HepG2 (cell line): ENCODE data around the gene EI24. TPM values are rescaled to one million over a fixed set of nuclear protein-coding genes. Genes with fewer than 3 reads are reported as not detected.

ENCODE experiments used
- ADNP ChIP-seq: sonication (generic); formaldehyde crosslinking; IDR thresholded peaks from 2 replicates; pipeline ENCODE4 v1.4.0; 2020; ENCODE audit warnings: missing genetic modification reagents
- CBX5 ChIP-seq: sonication (generic); formaldehyde crosslinking; IDR thresholded peaks from 2 replicates; pipeline ENCODE4 v1.4.0; 2020; ENCODE audit warnings: missing genetic modification reagents, borderline replicate concordance
- MEF2D ChIP-seq: sonication (generic); formaldehyde crosslinking; IDR thresholded peaks from 2 replicates; pipeline ENCODE4 v1.5.1; 2020; ENCODE audit warnings: mild to moderate bottlenecking, missing genetic modification reagents
- MIER3 ChIP-seq: IDR thresholded peaks from 2 replicates; pipeline ENCODE4 v1.6.1; 2016; ENCODE audit warnings: missing compliant biosample characterization, borderline replicate concordance
- PHB2 ChIP-seq: fragments of 450-650 bp; IDR thresholded peaks from 2 replicates; pipeline ENCODE4 v1.6.1; 2018; ENCODE audit not compliant: partially characterized antibody
- SIX1 ChIP-seq: sonication (generic); formaldehyde crosslinking; IDR thresholded peaks from 2 replicates; pipeline ENCODE4 v1.4.0; 2020; ENCODE audit warnings: missing genetic modification reagents, borderline replicate concordance
- TBX2 ChIP-seq: sonication (generic); formaldehyde crosslinking; IDR thresholded peaks from 2 replicates; pipeline ENCODE4 v1.5.0; 2020; ENCODE audit warnings: missing genetic modification reagents, mild to moderate bottlenecking, borderline replicate concordance
- ZNF550 ChIP-seq: sonication (generic); formaldehyde crosslinking; IDR thresholded peaks from 2 replicates; pipeline ENCODE4 v1.4.0; 2020; ENCODE audit warnings: mild to moderate bottlenecking, missing genetic modification reagents, borderline replicate concordance
- ZNF737 ChIP-seq: sonication (generic); formaldehyde crosslinking; IDR thresholded peaks from 2 replicates; pipeline ENCODE4 v1.5.0; 2020; ENCODE audit warnings: missing genetic modification reagents, mild to moderate bottlenecking, borderline replicate concordance
- ZSCAN31 ChIP-seq: sonication (generic); formaldehyde crosslinking; IDR thresholded peaks from 2 replicates; pipeline ENCODE4 v1.5.0; 2020; ENCODE audit warnings: low read depth, mild to moderate bottlenecking, missing genetic modification reagents
- polyA plus RNA-seq, 8 experiments: library from polyadenylated mRNA; depleted of rRNA in 3 of 8; stranded (reverse) in 7 of 8; unstranded in 1 of 8; fragments of >200 nt; fragmentation: Illumina TruSeq in 4 of 8; extraction: Trizol in 4 of 8; gene quantifications; 2 replicates each; pipeline versions ENCODE4 v1.2.1 to v1.2.3, GENCODE V29; 2011 to 2016; ENCODE audit warnings: low read depth in 4 of 8, missing spikeins in 1 of 8, mixed read lengths in 1 of 8; ENCODE audit not compliant: insufficient read depth in 1 of 8
- total RNA-seq, 5 experiments: library from RNA; depleted of rRNA; stranded (reverse); fragments of >200 nt; fragmentation: Illumina TruSeq; extraction: Trizol; gene quantifications; 2 replicates each; pipeline ENCODE4 v1.2.3, GENCODE V29; 2016; ENCODE audit warnings: low read depth in 1 of 5
- TF ChIP-seq, protein P1 (sequence below): sonication (generic); formaldehyde crosslinking; IDR thresholded peaks from 2 replicates; pipeline ENCODE4 v1.8.1; 2023; ENCODE audit warnings: mild to moderate bottlenecking, moderate library complexity, missing genetic modification reagents
- TF ChIP-seq, protein P2 (sequence below), 2 experiments: IDR thresholded peaks; 2 replicates each; pipeline ENCODE4 v1.6.1; 2011 to 2012; ENCODE audit warnings: low read length in 2 of 2, borderline replicate concordance in 1 of 2, low read depth in 1 of 2, mild to moderate bottlenecking in 1 of 2, moderate library complexity in 1 of 2
- TF ChIP-seq, protein P3 (sequence below): sonication (generic); formaldehyde crosslinking; conservative IDR thresholded peaks from 2 replicates; pipeline ENCODE4 v1.4.0; 2020; ENCODE audit warnings: missing genetic modification reagents
- TF ChIP-seq, protein P4 (sequence below): sonication (generic); formaldehyde crosslinking; IDR thresholded peaks from 2 replicates; pipeline ENCODE4 v1.4.0; 2020; ENCODE audit warnings: mild to moderate bottlenecking, missing genetic modification reagents
- TF ChIP-seq, protein P5 (sequence below): sonication (generic); formaldehyde crosslinking; IDR thresholded peaks from 2 replicates; pipeline ENCODE4 v1.4.0; 2020; ENCODE audit warnings: missing genetic modification reagents
- TF ChIP-seq, protein P6 (sequence below): sonication (generic); formaldehyde crosslinking; IDR thresholded peaks from 2 replicates; pipeline ENCODE4 v1.5.1; 2020; ENCODE audit warnings: missing genetic modification reagents, mild to moderate bottlenecking, borderline replicate concordance

EI24 gene
- total and polyA plus RNA-seq, 2 of the 13 experiments (the other 11 are each of a cell fraction or from before 2014, with no cell fraction given), result 84.7 to 126 TPM

DNA sequence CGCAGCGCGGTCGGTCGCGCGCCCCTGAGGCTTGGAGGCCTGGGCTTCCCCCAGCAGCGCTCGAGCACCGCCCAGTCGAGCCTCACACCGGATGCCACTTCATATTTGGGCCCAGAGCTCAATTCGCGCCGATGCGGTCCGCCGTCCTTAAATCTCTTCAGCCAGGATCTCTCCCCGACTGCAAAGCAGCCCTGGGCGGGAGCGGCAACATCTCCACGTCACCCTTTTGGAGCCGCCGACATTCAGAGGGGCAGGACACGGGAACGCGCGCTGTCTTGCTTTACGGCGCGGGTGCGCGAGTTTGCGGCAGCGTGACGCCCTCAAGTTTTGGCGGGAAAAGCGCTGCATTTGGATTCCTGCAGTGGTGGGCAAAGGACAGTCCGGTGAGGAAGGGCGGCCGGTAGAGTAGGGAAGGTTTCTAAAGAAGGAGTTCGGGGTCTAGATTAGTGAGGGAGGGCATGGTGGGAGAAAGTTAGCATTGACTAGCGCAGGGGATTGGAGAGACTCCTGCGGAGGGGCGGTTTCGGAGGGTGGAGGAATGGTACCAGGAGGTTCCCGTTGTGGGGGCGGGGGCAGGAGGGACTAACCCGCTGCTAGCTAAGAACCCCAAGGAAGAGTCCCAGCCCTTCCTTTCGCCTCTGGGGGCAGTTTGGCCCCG is 56.5 kb downstream of the EI24 start (continued):
- no peak for TF ChIP-seq SIX1 (CRISPR knock-in tag)
- TF ChIP-seq, protein P1, sequence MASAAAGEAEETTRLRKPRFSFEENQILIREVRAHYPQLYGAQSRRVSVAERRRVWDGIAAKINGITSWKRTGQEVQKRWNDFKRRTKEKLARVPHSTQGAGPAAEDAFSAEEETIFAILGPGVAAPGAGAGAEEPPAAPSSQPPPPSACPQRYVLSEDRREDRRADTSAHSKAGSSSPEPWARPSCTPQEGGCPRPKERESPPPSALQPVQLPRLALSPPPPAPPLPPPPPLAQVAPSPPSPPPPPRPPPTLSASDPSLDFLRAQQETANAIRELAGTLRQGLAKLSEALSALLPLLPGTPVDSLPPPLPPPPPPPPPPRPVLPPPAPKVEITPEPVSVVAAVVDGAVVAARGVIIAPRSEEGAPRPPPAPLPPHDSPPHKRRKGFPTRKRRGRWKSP (CRISPR knock-in tag), result peak; percentile 84; the same call in 1 of the 2 replicates
- TF ChIP-seq, protein P2, sequence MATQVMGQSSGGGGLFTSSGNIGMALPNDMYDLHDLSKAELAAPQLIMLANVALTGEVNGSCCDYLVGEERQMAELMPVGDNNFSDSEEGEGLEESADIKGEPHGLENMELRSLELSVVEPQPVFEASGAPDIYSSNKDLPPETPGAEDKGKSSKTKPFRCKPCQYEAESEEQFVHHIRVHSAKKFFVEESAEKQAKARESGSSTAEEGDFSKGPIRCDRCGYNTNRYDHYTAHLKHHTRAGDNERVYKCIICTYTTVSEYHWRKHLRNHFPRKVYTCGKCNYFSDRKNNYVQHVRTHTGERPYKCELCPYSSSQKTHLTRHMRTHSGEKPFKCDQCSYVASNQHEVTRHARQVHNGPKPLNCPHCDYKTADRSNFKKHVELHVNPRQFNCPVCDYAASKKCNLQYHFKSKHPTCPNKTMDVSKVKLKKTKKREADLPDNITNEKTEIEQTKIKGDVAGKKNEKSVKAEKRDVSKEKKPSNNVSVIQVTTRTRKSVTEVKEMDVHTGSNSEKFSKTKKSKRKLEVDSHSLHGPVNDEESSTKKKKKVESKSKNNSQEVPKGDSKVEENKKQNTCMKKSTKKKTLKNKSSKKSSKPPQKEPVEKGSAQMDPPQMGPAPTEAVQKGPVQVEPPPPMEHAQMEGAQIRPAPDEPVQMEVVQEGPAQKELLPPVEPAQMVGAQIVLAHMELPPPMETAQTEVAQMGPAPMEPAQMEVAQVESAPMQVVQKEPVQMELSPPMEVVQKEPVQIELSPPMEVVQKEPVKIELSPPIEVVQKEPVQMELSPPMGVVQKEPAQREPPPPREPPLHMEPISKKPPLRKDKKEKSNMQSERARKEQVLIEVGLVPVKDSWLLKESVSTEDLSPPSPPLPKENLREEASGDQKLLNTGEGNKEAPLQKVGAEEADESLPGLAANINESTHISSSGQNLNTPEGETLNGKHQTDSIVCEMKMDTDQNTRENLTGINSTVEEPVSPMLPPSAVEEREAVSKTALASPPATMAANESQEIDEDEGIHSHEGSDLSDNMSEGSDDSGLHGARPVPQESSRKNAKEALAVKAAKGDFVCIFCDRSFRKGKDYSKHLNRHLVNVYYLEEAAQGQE (IDR thresholded peaks at IDR 0.05; ENCODE audit: borderline replicate concordance in 1 of 2, low read depth in 1 of 2, low read length in 2 of 2), result peak in 1 of 2 experiments; percentile 35; a peak in 1 of 4 replicates
- TF ChIP-seq ZSCAN31 (CRISPR knock-in tag), result peak; percentile 82
- no peak for TF ChIP-seq ZNF550 (CRISPR knock-in tag)
- TF ChIP-seq, protein P3, sequence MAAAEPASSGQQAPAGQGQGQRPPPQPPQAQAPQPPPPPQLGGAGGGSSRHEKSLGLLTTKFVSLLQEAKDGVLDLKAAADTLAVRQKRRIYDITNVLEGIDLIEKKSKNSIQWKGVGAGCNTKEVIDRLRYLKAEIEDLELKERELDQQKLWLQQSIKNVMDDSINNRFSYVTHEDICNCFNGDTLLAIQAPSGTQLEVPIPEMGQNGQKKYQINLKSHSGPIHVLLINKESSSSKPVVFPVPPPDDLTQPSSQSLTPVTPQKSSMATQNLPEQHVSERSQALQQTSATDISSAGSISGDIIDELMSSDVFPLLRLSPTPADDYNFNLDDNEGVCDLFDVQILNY (CRISPR knock-in tag), result peak; percentile 97
- TF ChIP-seq, protein P4, sequence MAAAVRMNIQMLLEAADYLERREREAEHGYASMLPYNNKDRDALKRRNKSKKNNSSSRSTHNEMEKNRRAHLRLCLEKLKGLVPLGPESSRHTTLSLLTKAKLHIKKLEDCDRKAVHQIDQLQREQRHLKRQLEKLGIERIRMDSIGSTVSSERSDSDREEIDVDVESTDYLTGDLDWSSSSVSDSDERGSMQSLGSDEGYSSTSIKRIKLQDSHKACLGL, result peak; percentile 82; the same call in 1 of the 2 replicates
- TF ChIP-seq ADNP (CRISPR knock-in tag), result no peak
- no peak; the same call in 1 of the 2 replicates for TF ChIP-seq ZNF737 (CRISPR knock-in tag)
- TF ChIP-seq, protein P5, sequence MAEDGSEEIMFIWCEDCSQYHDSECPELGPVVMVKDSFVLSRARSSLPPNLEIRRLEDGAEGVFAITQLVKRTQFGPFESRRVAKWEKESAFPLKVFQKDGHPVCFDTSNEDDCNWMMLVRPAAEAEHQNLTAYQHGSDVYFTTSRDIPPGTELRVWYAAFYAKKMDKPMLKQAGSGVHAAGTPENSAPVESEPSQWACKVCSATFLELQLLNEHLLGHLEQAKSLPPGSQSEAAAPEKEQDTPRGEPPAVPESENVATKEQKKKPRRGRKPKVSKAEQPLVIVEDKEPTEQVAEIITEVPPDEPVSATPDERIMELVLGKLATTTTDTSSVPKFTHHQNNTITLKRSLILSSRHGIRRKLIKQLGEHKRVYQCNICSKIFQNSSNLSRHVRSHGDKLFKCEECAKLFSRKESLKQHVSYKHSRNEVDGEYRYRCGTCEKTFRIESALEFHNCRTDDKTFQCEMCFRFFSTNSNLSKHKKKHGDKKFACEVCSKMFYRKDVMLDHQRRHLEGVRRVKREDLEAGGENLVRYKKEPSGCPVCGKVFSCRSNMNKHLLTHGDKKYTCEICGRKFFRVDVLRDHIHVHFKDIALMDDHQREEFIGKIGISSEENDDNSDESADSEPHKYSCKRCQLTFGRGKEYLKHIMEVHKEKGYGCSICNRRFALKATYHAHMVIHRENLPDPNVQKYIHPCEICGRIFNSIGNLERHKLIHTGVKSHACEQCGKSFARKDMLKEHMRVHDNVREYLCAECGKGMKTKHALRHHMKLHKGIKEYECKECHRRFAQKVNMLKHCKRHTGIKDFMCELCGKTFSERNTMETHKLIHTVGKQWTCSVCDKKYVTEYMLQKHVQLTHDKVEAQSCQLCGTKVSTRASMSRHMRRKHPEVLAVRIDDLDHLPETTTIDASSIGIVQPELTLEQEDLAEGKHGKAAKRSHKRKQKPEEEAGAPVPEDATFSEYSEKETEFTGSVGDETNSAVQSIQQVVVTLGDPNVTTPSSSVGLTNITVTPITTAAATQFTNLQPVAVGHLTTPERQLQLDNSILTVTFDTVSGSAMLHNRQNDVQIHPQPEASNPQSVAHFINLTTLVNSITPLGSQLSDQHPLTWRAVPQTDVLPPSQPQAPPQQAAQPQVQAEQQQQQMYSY (CRISPR knock-in tag), result peak; percentile 49; the same call in 1 of the 2 replicates
- TF ChIP-seq, protein P6, sequence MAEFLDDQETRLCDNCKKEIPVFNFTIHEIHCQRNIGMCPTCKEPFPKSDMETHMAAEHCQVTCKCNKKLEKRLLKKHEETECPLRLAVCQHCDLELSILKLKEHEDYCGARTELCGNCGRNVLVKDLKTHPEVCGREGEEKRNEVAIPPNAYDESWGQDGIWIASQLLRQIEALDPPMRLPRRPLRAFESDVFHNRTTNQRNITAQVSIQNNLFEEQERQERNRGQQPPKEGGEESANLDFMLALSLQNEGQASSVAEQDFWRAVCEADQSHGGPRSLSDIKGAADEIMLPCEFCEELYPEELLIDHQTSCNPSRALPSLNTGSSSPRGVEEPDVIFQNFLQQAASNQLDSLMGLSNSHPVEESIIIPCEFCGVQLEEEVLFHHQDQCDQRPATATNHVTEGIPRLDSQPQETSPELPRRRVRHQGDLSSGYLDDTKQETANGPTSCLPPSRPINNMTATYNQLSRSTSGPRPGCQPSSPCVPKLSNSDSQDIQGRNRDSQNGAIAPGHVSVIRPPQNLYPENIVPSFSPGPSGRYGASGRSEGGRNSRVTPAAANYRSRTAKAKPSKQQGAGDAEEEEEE, result no peak
- peak; percentile 56; the same call in 1 of the 2 replicates for TF ChIP-seq TBX2 (CRISPR knock-in tag)
- TF ChIP-seq CBX5 (CRISPR knock-in tag), result 0 out of 2 replicates have a peak, but pooled peaks have one; percentile 14
- TF ChIP-seq PHB2, result no peak
- TF ChIP-seq MIER3, result peak; percentile 29; the same call in 1 of the 2 replicates
- TF ChIP-seq MEF2D (CRISPR knock-in tag), result peak; percentile 80
